D721Med (cell line): Measurements from ENCODE around the gene ETHE1.
A peak's percentile ranks its signal among the peaks of the same experiment; 100 is the strongest.

Experiments used
- DNase-seq: peaks from one replicate; pipeline ENCODE4 v3.0.0; 2011; ENCODE audit warnings: low spot score; ENCODE audit not compliant: insufficient read length
- FAIRE-seq: peaks from 2 replicates; lab custom pipeline; 2011; peaks lifted over from hg19 to GRCh38; lab: Jason Lieb, UNC
- TF ChIP-seq, protein P1 (sequence below): IDR thresholded peaks from 2 replicates; pipeline ENCODE4 v1.5.1; 2012; ENCODE audit warnings: mild to moderate bottlenecking, control low read depth; ENCODE audit not compliant: insufficient read depth; ENCODE audit errors: missing control alignments

Gene ETHE1

DNA sequence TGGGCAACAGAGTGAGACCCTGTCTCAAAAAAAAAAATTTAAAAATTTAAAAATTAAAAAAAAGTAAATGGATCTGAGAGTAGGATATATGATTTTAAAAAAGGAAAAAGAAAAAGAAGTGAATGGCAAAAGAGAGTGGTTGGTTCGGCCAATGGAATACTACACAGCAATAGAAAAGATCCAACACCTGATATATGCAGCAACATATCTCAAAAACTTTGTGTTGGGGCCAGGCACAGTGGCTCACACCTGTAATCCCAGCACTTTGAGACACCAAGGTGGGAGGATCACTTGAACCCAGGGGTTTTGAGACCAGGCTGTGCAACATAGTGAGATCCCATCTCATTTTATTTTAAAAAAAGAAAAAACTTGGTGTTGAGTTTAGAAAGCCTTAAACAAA, 60.2 kb downstream of the ETHE1 start:
- FAIRE-seq (no peak), DNase-seq (no peak)
- TF ChIP-seq, protein P1, sequence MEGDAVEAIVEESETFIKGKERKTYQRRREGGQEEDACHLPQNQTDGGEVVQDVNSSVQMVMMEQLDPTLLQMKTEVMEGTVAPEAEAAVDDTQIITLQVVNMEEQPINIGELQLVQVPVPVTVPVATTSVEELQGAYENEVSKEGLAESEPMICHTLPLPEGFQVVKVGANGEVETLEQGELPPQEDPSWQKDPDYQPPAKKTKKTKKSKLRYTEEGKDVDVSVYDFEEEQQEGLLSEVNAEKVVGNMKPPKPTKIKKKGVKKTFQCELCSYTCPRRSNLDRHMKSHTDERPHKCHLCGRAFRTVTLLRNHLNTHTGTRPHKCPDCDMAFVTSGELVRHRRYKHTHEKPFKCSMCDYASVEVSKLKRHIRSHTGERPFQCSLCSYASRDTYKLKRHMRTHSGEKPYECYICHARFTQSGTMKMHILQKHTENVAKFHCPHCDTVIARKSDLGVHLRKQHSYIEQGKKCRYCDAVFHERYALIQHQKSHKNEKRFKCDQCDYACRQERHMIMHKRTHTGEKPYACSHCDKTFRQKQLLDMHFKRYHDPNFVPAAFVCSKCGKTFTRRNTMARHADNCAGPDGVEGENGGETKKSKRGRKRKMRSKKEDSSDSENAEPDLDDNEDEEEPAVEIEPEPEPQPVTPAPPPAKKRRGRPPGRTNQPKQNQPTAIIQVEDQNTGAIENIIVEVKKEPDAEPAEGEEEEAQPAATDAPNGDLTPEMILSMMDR, result no peak

DNA sequence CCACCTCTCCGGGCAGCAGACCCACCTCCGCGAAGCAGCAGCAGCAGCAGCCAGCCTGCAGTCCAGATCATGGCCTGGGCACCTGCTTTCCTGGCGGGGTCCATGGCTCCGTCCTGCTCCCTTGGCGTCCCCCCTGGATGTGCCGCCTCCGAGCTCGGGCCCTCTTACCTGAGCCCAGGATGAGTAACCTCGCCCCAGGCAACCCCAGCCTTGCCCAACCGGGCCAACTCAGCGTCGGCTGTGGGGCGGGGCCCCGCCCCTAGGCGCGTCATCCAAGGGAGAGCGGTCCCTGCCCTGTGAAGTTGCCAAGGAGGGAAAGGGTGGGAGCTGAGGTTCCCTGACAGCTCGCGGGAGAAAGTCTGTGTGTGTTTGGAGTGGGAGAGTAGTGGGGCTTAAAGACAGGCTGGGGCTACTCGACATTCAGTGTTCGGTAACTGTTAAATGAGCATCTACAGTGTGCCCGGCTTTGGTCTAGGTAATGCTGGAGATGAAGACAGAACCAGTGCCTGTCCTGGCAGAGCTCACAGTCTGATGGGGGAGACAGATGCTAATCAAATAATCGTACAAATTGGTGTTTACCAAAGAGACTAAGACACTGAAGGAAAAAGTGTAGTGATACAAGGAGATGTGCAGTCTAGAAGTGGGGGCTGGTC, 61.4 kb downstream of the ETHE1 start, which contains the start of gene LYPD3:
LYPD3 (minus strand) TSS at position 141 of the 653 bp plus-strand sequence; CDS start at position 104, 37 bp downstream.
- no peak for DNase-seq
- TF ChIP-seq, protein P1, result no peak
- no peak for FAIRE-seq

DNA sequence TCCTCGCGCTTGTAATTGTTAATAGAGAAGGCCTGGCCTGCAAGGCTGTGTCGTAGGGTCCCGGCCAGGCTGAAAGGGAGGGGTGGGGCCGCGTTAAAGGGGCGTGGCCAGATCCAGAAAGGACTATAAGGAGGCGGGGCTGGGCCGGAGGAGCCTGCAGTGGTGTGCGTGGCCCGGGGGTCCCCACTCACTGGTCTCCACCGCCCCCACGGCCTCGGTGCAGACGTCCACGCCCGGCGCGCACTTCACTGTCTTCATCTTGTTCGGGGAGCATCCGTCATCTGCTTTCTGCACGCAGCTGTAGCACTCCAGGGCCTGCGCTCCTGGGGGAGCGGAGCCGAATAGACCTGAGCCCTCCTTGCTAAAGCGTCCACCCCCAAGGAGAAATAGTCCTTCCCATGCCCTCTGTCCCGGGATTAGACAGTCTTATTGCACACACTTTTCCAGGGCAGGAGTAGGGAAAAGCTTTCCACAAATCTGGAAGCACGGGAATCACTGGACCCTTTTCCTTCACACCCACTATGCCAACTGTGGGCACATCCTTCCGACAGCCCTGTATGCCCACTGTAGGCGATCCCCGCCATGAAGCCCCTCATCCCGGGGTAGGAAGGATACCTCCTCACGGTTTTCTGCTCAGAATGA, 62.7 kb downstream of the ETHE1 start:
- no peak for FAIRE-seq
- TF ChIP-seq, protein P1, result no peak
- peak; percentile 76 for DNase-seq

DNA sequence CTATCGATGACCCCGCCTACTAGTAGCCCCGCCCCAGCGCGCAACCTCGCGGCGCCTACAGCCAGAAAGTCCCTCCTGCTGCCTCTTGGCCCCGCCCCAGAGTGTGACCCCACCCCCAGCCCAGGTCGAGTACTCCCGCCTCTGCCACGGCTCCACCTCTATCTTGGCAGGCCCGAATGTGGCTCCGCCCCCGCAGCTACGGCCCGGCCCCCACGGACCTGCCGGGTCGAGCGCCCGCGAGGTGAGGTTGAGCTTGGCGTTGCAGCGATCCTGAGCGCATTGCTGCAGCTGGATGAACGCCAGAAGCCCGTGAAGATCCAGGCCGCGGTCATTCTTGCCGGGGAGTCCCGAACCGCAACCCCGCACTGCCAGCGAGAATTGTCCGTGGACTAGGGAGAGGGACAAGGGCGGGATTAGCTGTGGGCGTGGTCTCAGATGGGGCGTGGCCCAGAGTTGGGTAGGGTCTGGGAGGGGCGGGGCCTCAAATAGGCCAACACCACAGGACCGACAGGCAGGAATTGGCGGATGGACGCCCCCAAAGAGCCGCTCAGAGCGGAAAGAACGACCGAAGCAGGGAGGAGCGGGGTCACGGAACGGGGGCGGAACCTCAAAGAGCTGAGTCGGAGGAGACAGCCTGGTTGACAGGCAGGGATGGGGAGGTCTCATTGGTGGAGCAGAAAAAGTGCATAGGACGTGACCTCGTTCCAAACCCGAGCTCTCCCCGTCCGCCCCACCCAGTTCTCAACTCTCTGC, 63.4 kb downstream of the ETHE1 start:
- DNase-seq (peak; percentile 91), FAIRE-seq (no peak)
- TF ChIP-seq, protein P1, result no peak

DNA sequence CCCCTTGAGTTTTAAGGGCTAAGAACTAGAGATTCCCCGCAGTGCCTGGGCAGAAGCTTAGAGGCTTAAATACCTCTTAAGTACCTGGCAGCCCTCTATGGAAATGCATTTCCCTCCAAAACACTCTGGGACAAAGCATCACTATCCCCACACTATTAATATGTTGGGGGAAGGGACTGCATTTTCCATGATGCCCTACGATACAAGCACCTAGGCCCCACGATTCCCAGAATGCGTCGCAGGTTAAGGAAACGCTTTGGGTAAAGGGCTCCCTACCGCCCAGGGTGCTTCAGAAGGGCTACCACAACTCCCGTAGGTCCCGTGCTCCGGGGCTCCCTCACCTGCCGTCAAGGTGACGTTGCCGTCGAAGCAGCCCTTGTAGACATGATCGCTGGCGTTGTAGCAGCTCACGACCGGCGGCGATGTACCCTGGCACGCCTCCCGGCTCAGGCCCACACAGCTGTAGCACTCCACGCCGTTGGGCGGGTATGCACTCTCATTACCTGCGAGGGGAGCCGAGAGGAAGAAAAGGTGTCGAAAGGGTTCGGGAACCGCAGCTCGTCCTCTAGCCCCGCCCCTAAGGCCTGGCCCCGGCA, 64.1 kb downstream of the ETHE1 start:
- DNase-seq, result no peak
- FAIRE-seq, result no peak
- TF ChIP-seq, protein P1, result no peak

DNA sequence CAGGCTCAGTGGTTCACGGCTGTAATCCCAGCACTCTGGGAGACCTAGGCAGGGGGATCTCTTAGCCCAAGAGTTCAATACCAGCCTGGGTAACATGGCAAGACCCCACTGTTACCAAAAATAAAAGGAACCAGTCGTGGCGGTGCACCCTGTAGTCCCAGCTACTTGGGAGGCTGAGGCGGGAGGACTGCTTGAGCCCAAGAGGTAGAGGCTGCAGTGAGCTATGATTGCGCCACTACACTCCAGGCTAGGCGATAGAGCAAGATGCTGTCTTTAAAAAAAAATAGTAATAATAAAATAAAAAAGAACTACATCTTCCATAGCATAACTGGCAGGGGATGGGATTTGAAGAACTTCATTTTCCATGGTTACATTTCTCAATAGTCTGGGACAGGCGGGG, 64.6 kb downstream of the ETHE1 start:
- TF ChIP-seq, protein P1, result no peak
- no peak for FAIRE-seq

More for the DNA sequence above, 64.6 kb downstream of the ETHE1 start:
- no peak for DNase-seq
